Renal pelvis (tissue), 4 donors: ENCODE results near the gene BCKDHB. TPM values are rescaled to one million over a fixed set of nuclear protein-coding genes. Genes with fewer than 3 reads are reported as not detected.

ENCODE experiments used
- DNase-seq: peaks from one replicate; pipeline ENCODE4 v3.0.0-alpha.2; 2013
- polyA plus RNA-seq, 3 donors: library from polyadenylated mRNA; unstranded; fragments of 120-200 nt; gene quantifications; one replicate each; pipeline ENCODE4 v1.2.1, GENCODE V29; 2013; ENCODE audit not compliant: insufficient read length in 3 of 3

The BCKDHB gene
- polyA plus RNA-seq, 3 donors = 24.2 to 31.6 (median 30.3) TPM

DNA sequence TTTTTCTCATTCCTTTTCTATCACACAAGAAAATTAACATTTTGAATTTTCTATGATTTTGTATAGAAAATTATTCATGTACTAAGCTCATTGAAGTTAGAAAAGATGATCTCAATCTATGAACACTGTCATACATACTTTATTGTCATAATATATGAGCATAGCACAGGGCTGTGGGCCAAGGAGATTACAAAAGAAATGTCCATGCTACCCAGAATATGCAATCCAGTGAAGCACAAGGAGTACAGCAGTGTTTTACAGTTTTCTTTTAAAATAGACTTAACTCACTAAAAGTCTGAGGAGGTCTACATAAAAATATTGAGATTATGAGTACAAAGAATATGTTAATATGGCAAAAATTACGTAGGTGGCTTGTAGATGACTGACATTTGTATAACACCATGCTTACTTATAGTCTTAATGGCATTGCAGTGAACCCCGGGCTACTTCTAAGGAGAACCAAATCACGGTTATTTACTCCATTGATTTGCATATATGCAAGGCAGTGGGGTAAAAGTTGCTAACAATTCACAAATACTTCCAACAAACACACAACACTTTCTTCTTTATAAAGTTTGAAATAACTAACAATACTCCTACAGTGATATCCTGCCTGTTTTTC is 257.1 kb downstream of the BCKDHB start:
- DNase-seq = no peak

- no peak for DNase-seq
These were observed 257.7 kb downstream of the BCKDHB start for GRCh38 chr6:80364149-80364548.

- no peak for DNase-seq
These were observed 259.6 kb downstream of the BCKDHB start for GRCh38 chr6:80366051-80366450.

DNA sequence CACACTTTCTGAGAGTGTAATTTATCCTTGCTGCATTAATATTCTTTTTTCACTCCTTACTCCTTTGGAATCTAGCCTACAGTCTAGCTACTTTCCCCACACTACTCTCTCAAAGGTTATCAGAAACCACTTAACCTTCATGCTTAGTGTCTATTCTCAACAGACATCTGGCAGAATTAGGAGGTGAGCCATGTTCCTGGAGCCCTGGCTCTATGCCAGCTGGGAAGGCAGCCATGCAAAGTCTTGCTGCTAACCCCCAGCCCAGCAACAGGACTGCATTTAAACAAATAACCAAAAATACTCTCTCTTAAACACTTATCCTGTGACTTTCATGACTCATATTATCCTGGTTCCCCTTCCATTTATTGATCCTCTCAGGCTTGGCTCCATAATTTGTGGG is 260.2 kb downstream of the BCKDHB start:
- DNase-seq = no peak

DNA sequence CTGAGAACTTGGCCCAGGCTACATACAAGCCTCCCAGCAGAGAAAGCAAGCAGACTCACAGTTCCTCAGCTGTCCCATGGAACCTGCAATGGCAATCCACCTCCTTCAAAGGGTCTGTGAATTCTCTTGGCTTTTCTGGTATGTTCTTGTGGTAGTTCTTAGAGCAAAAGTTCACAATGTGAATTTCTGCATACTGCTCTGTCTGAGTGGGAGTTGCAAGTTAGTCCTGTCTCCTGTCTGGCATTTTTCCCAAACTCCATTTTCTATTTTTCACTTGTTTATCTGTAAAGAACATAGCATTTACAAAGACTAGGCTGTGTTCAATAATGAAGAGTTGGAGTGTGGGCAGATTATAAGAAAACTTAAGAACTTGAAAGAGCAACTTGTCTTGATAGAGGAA is 269.9 kb downstream of the BCKDHB start:
- no peak for DNase-seq

DNA sequence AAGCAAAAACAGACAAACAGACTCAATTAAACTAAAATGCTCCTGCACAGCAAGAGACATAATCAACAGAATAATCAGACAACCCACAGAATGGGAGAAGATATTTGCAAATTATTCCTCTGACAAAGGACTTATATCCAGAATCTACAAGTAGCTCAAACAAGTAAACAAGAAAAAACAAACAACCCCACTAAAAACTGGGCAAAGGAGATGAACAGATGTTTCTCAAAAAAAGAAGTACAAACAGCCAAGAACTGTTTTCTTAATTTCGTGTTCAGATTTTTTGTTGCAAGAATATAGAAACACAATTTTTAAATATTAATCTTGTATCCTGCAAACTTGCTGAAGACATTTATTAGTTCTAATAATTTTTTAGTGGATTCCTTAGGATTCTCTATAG is 274.1 kb downstream of the BCKDHB start:
- DNase-seq = no peak

- DNase-seq = peak; percentile 68
These were observed 276.3 kb downstream of the BCKDHB start for GRCh38 chr6:80382811-80383210.

DNA sequence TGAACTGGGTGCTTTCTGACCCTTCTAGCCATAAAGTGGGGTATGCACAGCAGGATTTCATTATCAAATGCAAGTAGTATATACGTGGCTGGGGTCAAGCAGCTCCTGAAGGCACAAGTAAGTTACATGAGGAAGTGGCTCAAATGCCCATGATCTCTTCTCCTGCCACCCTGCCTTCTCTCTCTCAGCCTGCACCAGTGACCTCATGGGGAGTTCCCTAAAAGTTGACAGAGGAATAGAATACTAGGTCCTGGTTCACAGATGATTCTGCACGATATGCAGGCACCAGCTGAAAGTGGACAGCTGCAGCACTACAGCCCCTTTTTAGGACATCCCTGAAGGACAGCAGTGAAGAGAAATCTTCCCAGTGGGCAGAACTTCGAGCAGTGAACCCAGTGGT is 282.0 kb downstream of the BCKDHB start:
- no peak for DNase-seq

Other genes starting within 250 kb of the BCKDHB start
- gene ELOVL4, start 159.1 kb upstream of the BCKDHB start, polyA plus RNA-seq = 1 to 10 TPM; 2.4 to 3.5 (median 3.0) TPM
- 10 to 100 TPM; 18.9 to 21.1 (median 20.7) TPM for gene TTK, start 102.0 kb upstream of the BCKDHB start, polyA plus RNA-seq